Cardiac septum (tissue), 1 donor: ENCODE data around the gene IP6K3. TPM values are rescaled to one million over a fixed set of nuclear protein-coding genes. Genes with fewer than 3 reads are reported as not detected.

ENCODE experiments used
- DNase-seq: peaks from one replicate; pipeline ENCODE4 v3.0.0-alpha.2; 2020; ENCODE audit warnings: low spot score
- intact Hi-C: fragments of 100-400 bp; cut with DNase I; formaldehyde crosslinking; loops from one replicate; pipeline ENCODE4 v1.14.0; 2022
- total RNA-seq: library from RNA; stranded (reverse); fragmentation: NEBNext Ultra II Directional; extraction: Animal tissue kit (Norgen Biotek cat#: 25700); gene quantifications from one replicate; pipeline ENCODE4 v1.2.1, GENCODE V29; 2021
- donor health status: DM: no; HTN: no; CAD: no.

The IP6K3 gene
- total RNA-seq, 1 donor from 2014 or later, result 16.6 TPM

- no peak for DNase-seq
- intact Hi-C loops, result loop anchor here (10.0 kb wide), 1 partner anchor 282 kb away; the partner anchor contains the start of genes CUTA and PHF1
Measured at GRCh38 chr6:33696548-33697518, 49.9 kb downstream of the IP6K3 start.

- no peak for DNase-seq
- intact Hi-C loops, result loop anchor here (10.0 kb wide), 1 partner anchor 281 kb away; the partner anchor contains the start of genes CUTA and PHF1
Measured at GRCh38 chr6:33696076-33696475, 50.6 kb downstream of the IP6K3 start.

- intact Hi-C loops, result loop anchor here (10.0 kb wide), 1 partner anchor 281 kb away; the partner anchor contains the start of genes CUTA and PHF1
- no peak for DNase-seq
Measured at GRCh38 chr6:33695451-33695887, 51.2 kb downstream of the IP6K3 start.

GRCh38 chr6:33694977-33695376, 51.7 kb downstream of the IP6K3 start:
- DNase-seq, result no peak
- intact Hi-C loops, result loop anchor here (10.0 kb wide), 1 partner anchor 280 kb away; the partner anchor contains the start of genes CUTA and PHF1

- intact Hi-C loops, result loop anchor here (10.0 kb wide), 1 partner anchor 280 kb away; the partner anchor contains the start of genes CUTA and PHF1
- no peak for DNase-seq
Measured at GRCh38 chr6:33694401-33694931, 52.2 kb downstream of the IP6K3 start.

- no peak for DNase-seq
- intact Hi-C loops, result loop anchor here (10.0 kb wide), 1 partner anchor 279 kb away; the partner anchor contains the start of genes CUTA and PHF1
Measured at GRCh38 chr6:33693186-33694105, 53.3 kb downstream of the IP6K3 start.

- intact Hi-C loops, result loop anchor here (10.0 kb wide), 1 partner anchor 278 kb away; the partner anchor contains the start of genes CUTA and PHF1
- DNase-seq, result no peak
Measured at GRCh38 chr6:33692760-33693158, 53.9 kb downstream of the IP6K3 start.

- intact Hi-C loops, result loop anchor here (10.0 kb wide), 1 partner anchor 277 kb away; the partner anchor contains the start of genes CUTA and PHF1
- DNase-seq, result no peak
Measured at GRCh38 chr6:33692078-33692759, 54.5 kb downstream of the IP6K3 start.

- DNase-seq, result no peak
- intact Hi-C loops, result loop anchor here (10.0 kb wide), 1 partner anchor 277 kb away; the partner anchor contains the start of genes CUTA and PHF1
Measured at GRCh38 chr6:33691456-33692077, 55.1 kb downstream of the IP6K3 start.

- intact Hi-C loops, result loop anchor here (10.0 kb wide), 1 partner anchor 276 kb away; the partner anchor contains the start of genes CUTA and PHF1
- DNase-seq, result no peak
Measured at GRCh38 chr6:33690766-33691165, 55.9 kb downstream of the IP6K3 start.

GRCh38 chr6:33689879-33690278, 56.8 kb downstream of the IP6K3 start:
- DNase-seq, result no peak
- intact Hi-C loops, result loop anchor here (10.0 kb wide), 1 partner anchor 275 kb away; the partner anchor contains the start of genes CUTA and PHF1

- intact Hi-C loops, result no loop called here
- DNase-seq, result no peak
Measured at GRCh38 chr6:33689148-33689494, 57.6 kb downstream of the IP6K3 start.

GRCh38 chr6:33688451-33689147, 58.1 kb downstream of the IP6K3 start:
- intact Hi-C loops, result no loop called here
- no peak for DNase-seq

- intact Hi-C loops, result no loop called here
- DNase-seq, result no peak
Measured at GRCh38 chr6:33688006-33688405, 58.7 kb downstream of the IP6K3 start.

GRCh38 chr6:33686981-33687975, 59.4 kb downstream of the IP6K3 start:
- DNase-seq, result no peak
- intact Hi-C loops, result no loop called here

- intact Hi-C loops, result no loop called here
- no peak for DNase-seq
Measured at GRCh38 chr6:33686225-33686924, 60.3 kb downstream of the IP6K3 start.
